Left ventricle myocardium inferior (tissue), 1 donor: ENCODE data around the gene MPG. TPM values are rescaled to one million over a fixed set of nuclear protein-coding genes. Genes with fewer than 3 reads are reported as not detected.

Experiments
- DNase-seq: peaks from one replicate; pipeline ENCODE4 v3.0.0-alpha.2; 2020
- H3K27ac ChIP-seq: fragments of 200-600 bp; replicated peaks from 2 replicates; pipeline ENCODE4 v1.8.0; 2021
- H3K27me3 ChIP-seq: fragments of 200-600 bp; 2 replicates; pipeline ENCODE4 v1.8.0; 2021; ENCODE audit warnings: low read depth
- H3K36me3 ChIP-seq: fragments of 200-600 bp; 2 replicates; pipeline ENCODE4 v1.8.0; 2021
- H3K4me1 ChIP-seq: fragments of 200-600 bp; 2 replicates; pipeline ENCODE4 v1.8.0; 2021
- H3K4me3 ChIP-seq: fragments of 200-600 bp; 2 replicates; pipeline ENCODE4 v1.8.0; 2021; ENCODE audit warnings: mild to moderate bottlenecking, moderate library complexity
- H3K9me3 ChIP-seq: fragments of 200-600 bp; replicated peaks from 2 replicates; pipeline ENCODE4 v1.8.0; 2021
- intact Hi-C: fragments of 100-400 bp; cut with micrococcal nuclease; formaldehyde crosslinking; loops from one replicate; pipeline ENCODE4 v1.11.0; 2022
- total RNA-seq: library from RNA; stranded (reverse); fragmentation: NEBNext Ultra II Directional; extraction: Animal tissue kit (Norgen Biotek cat#: 25700); gene quantifications from one replicate; pipeline ENCODE4 v1.2.1, GENCODE V29; 2021
- TF ChIP-seq, protein P1 (sequence below): fragments of 200-600 bp; IDR thresholded peaks from 2 replicates; pipeline ENCODE4 v1.8.0; 2021; ENCODE audit warnings: antibody characterized with exemption, mild to moderate bottlenecking, borderline replicate concordance
- donor health status: DM: no; HTN: yes; CAD: no; lungs with severe emphysema.

Gene MPG
- total RNA-seq, 1 donor from 2014 or later, result 44.5 TPM

DNA sequence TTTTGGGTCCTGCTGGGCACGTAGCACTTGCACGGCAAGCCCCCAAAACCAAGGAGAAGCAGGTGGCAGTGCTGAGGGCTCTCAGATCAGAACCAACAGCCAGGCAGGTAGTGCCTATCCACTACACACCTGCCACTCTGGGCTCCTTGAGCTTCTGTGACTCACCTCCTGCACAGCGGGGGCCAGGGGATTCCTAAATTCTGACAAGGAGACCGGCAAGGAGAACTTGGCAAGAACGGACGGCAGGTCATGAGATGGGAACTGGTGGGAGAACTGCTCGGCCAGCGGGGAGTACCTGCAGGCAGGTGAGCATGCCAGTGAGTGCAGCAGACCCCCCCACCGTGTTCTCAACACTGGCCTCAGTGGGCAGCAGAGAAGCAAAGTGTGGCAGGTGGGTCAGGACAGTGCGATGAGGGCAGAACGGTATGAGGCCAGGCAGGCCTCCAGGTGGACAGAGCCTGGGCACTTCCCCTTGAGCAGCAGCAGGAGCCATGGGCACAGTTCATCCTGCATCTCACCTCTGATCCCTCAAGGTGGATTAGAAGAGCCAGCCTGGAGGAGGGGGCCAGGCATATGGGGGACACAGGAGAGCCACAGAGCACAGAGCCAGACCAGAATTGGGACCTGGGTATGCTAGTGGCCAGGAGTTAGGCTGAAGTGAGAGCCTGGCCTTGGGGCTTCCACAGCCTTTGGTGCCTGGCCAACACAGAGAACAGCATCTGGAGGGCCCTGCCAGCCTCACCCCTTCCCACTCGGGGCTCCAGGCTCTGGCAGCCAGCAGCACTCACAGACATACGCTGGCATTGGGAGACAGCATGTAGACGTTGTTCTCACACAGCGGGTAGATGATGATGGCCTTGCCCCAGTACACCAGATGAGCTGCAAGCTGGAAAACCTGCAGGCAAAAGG is 14.7 kb downstream of the MPG start:
- peaks cover 36% of the 10 kb centered on the region for H3K4me1 ChIP-seq
- H3K27me3 ChIP-seq, result no peaks in the 10 kb centered on the region
- intact Hi-C loops, result no loop called here
- H3K36me3 ChIP-seq, result peaks cover 30% of the 10 kb centered on the region
- no peak overlapping the region for H3K4me3 ChIP-seq
- TF ChIP-seq, protein P1, sequence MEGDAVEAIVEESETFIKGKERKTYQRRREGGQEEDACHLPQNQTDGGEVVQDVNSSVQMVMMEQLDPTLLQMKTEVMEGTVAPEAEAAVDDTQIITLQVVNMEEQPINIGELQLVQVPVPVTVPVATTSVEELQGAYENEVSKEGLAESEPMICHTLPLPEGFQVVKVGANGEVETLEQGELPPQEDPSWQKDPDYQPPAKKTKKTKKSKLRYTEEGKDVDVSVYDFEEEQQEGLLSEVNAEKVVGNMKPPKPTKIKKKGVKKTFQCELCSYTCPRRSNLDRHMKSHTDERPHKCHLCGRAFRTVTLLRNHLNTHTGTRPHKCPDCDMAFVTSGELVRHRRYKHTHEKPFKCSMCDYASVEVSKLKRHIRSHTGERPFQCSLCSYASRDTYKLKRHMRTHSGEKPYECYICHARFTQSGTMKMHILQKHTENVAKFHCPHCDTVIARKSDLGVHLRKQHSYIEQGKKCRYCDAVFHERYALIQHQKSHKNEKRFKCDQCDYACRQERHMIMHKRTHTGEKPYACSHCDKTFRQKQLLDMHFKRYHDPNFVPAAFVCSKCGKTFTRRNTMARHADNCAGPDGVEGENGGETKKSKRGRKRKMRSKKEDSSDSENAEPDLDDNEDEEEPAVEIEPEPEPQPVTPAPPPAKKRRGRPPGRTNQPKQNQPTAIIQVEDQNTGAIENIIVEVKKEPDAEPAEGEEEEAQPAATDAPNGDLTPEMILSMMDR, result no peak
- DNase-seq, result no peak
- H3K27ac ChIP-seq, result peak overlapping the region; percentile 71
- H3K9me3 ChIP-seq, result no peaks in the 10 kb centered on the region

DNA sequence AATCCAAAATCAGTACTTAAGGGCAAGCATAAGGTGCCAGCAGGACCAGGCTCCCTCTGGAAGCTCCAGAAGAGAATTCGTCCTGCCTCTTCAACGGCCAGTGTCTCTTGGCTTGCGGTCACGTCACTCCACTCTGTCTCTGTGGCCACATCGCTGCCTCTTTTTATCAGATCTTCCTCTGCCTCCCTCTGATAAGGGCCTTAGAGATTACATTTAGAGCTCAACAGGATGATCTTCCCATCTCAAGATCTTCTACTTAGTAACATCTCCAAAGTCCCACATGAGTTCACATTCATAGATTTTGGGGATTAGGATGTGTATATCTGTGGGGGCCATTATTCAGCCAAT is 16.9 kb downstream of the MPG start:
- intact Hi-C loops, result loop anchor here (2.0 kb wide), 1 partner anchor 26 kb away; no protein-coding TSS in a partner anchor
- peaks cover 20% of the 10 kb centered on the region for H3K36me3 ChIP-seq
- no peaks in the 10 kb centered on the region for H3K27me3 ChIP-seq
- H3K4me3 ChIP-seq, result no peak overlapping the region
- H3K27ac ChIP-seq, result no peak overlapping the region
- TF ChIP-seq, protein P1, result no peak
- H3K9me3 ChIP-seq, result no peaks in the 10 kb centered on the region
- H3K4me1 ChIP-seq, result peaks cover 43% of the 10 kb centered on the region
- no peak for DNase-seq

DNA sequence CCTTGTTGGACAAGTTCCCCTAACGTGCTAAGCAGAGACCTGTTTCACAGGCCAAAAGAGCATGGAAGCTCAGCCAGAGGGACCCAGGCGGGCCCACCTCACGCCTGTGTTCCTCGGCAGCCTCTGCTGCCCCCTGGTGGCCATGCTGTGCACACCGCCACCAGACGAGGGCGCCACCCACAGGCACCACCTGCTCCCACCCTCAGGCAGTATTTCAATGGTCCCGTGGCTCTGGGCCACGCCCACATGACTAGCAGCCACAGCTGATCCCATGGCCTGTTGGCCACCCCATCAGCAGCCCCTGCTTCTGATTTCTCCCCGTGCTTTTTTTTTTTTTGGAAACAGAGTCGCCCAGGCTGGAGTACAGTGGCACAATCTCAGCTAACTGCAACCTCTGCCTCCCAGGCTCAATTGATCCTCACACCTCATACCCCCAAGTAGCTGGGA is 18.9 kb downstream of the MPG start:
- Histone ChIP-seq H3K36me3 (peaks cover 14% of the 10 kb centered on the region), H3K27me3 (no peaks in the 10 kb centered on the region), H3K27ac (no peak overlapping the region), H3K9me3 (no peaks in the 10 kb centered on the region), H3K4me1 (peaks cover 39% of the 10 kb centered on the region), H3K4me3 (no peak overlapping the region)
- TF ChIP-seq, protein P1, result peak; percentile 98
- intact Hi-C loops, result no loop called here
- DNase-seq, result peak; percentile 88

DNA sequence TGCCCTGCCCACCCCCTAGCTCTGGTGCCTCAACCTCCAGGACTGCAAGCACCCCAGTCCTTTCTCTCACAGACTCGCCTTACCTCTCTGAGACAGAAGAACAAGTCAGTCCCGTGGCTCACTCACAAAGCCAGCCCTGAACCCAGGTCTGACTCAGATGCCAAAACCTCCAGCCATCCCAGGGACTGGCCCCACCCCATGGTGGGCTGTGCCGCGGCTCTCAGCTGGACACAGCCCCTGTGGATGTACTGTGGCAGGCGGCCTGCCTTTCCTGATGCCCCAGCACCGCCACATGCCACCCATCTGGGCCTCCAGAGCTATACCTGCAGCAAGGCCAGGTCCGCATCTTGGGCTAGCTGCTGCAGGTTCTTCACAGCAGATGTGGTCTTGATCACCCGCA is 19.8 kb downstream of the MPG start:
- H3K9me3 ChIP-seq, result no peaks in the 10 kb centered on the region
- H3K27ac ChIP-seq, result no peak overlapping the region
- no peak for DNase-seq
- H3K4me3 ChIP-seq, result no peak overlapping the region
- TF ChIP-seq, protein P1, result no peak
- peaks cover 39% of the 10 kb centered on the region for H3K4me1 ChIP-seq
- H3K36me3 ChIP-seq, result peaks cover 14% of the 10 kb centered on the region
- no peaks in the 10 kb centered on the region for H3K27me3 ChIP-seq
- intact Hi-C loops, result no loop called here

DNA sequence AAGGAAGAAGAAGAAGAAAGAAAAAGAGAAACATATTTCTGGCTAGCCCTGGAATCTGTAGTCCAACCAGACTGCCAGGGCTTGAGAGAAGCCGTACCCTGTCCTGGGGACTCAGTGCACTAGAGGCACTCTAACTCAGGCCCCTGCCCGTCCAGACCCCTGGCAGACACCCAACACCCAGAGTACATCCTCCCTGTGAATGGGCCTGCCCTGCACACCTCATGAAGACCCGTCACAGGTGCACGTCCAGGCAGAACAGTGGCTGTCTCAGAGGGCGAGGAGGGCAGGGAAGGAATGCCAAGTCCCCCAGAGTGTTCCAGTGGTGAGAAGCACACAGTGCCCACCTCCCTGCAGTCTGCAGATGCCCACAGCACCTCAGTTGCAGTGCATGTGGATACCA is 23.0 kb downstream of the MPG start:
- H3K27me3 ChIP-seq, result no peaks in the 10 kb centered on the region

More for the DNA sequence above, 23.0 kb downstream of the MPG start:
- H3K9me3 ChIP-seq, result no peaks in the 10 kb centered on the region
- TF ChIP-seq, protein P1, result no peak
- peaks cover 55% of the 10 kb centered on the region for H3K4me1 ChIP-seq
- DNase-seq, result no peak
- H3K36me3 ChIP-seq, result peaks cover 11% of the 10 kb centered on the region
- H3K4me3 ChIP-seq, result no peak overlapping the region
- peak overlapping the region; percentile 89 for H3K27ac ChIP-seq
- intact Hi-C loops, result no loop called here
